ENCODE data around the gene PMIS2.

GRCh38 chr19:35560271-35560670, 25.7 kb upstream of the PMIS2 start:
- TF ChIP-seq CTCF (IDR thresholded peaks at IDR 0.05) (no peak), POLR2A (IDR thresholded peaks at IDR 0.05) (no peak), POLR2AphosphoS5 (IDR thresholded peaks at IDR 0.05) (no peak), EP300 (IDR thresholded peaks at IDR 0.05) (no peak)
